Measurements from ENCODE around the gene SPG11. TPM values are rescaled to one million over a fixed set of nuclear protein-coding genes. Genes with fewer than 3 reads are reported as not detected.
A peak's percentile ranks its signal among the peaks of the same experiment; 100 is the strongest.

The SPG11 gene
- total and polyA plus RNA-seq, 2 of the 13 experiments (the other 11 are each of a cell fraction or from before 2014, with no cell fraction given): 31.5 to 40.7 TPM

DNA sequence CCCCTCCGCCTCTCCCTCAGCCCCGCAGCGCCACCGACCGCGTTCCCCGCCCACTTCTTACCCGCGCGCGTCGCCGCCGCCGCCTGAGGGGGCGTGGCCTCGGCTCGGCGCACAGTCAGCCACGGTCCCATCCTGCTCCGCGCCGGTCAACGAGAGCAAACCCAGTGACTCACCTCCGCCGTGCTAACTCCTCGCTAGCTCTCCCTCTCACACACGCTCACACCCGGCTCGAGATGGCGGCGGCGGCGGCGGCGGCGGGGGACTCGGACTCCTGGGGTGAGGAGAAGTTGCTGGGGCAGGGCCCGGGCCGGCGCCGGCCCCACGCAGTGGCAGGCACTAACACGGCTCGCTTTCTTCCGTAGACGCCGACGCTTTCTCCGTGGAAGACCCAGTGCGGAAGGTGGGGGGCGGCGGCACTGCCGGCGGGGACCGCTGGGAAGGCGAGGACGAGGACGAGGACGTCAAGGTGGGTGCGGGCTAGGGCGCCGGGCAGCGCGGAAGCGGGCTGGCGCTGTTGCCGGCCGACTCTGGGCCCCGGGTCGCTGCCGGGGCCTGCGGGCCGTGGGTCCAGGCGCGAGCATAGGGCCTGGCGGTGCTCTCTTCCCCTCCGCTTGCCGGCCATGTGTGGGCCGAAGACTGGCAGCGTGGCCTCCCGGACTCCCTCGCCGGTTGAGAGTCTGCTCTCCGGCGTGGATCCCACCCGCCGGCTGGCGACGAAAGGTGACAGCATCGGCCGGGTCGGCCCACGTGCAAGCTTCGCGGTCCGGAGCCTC lies 126.3 kb downstream of the SPG11 start, which contains the start of gene EIF3J (continued):
- TF ChIP-seq ZBTB2 (CRISPR knock-in tag; IDR thresholded peaks at IDR 0.05; ENCODE audit: low read depth) (peak; percentile 28; the same call in 1 of the 2 replicates), HIVEP1 (CRISPR knock-in tag; IDR thresholded peaks at IDR 0.05) (no peak), GATAD2A (CRISPR knock-in tag; IDR thresholded peaks at IDR 0.05) (no peak; the same call in none of the 2 replicates), GABPA (IDR thresholded peaks at IDR 0.05; ENCODE audit: low read depth, low read length) (no peak), GABPA (CRISPR knock-in tag; IDR thresholded peaks at IDR 0.05; ENCODE audit: low read depth) (no peak), PHF5A (CRISPR knock-in tag; IDR thresholded peaks at IDR 0.05; ENCODE audit: low read depth, unreplicated experiment) (no peak), KMT2B (CRISPR knock-in tag; IDR thresholded peaks at IDR 0.05) (peak; percentile 81), ZNF790 (CRISPR knock-in tag; IDR thresholded peaks at IDR 0.05; ENCODE audit: borderline replicate concordance) (0 out of 2 replicates have a peak, but pooled peaks have one; percentile 37), ZFP36L2 (CRISPR knock-in tag; IDR thresholded peaks at IDR 0.05) (no peak), HDAC1 (CRISPR knock-in tag; IDR thresholded peaks at IDR 0.05) (peak; percentile 38), KDM4B (CRISPR knock-in tag; IDR thresholded peaks at IDR 0.05) (no peak; the same call in 1 of the 2 replicates), MTF1 (CRISPR knock-in tag; IDR thresholded peaks at IDR 0.05) (peak; percentile 44; the same call in 1 of the 2 replicates), FUBP1 (CRISPR knock-in tag; IDR thresholded peaks at IDR 0.05; ENCODE audit: borderline replicate concordance) (no peak), TARDBP (CRISPR knock-in tag; IDR thresholded peaks at IDR 0.05) (no peak), HMGA1 (CRISPR knock-in tag; conservative IDR thresholded peaks at IDR 0.05) (no peak), FOSL1 (CRISPR knock-in tag; IDR thresholded peaks at IDR 0.05; ENCODE audit: borderline replicate concordance) (peak; percentile 58), RBFOX2 (IDR thresholded peaks at IDR 0.05; ENCODE audit: low read depth, low read length) (peak; percentile 95), SIN3B (IDR thresholded peaks at IDR 0.05; ENCODE audit: low read length) (no peak)
- TF ChIP-seq, protein P1, sequence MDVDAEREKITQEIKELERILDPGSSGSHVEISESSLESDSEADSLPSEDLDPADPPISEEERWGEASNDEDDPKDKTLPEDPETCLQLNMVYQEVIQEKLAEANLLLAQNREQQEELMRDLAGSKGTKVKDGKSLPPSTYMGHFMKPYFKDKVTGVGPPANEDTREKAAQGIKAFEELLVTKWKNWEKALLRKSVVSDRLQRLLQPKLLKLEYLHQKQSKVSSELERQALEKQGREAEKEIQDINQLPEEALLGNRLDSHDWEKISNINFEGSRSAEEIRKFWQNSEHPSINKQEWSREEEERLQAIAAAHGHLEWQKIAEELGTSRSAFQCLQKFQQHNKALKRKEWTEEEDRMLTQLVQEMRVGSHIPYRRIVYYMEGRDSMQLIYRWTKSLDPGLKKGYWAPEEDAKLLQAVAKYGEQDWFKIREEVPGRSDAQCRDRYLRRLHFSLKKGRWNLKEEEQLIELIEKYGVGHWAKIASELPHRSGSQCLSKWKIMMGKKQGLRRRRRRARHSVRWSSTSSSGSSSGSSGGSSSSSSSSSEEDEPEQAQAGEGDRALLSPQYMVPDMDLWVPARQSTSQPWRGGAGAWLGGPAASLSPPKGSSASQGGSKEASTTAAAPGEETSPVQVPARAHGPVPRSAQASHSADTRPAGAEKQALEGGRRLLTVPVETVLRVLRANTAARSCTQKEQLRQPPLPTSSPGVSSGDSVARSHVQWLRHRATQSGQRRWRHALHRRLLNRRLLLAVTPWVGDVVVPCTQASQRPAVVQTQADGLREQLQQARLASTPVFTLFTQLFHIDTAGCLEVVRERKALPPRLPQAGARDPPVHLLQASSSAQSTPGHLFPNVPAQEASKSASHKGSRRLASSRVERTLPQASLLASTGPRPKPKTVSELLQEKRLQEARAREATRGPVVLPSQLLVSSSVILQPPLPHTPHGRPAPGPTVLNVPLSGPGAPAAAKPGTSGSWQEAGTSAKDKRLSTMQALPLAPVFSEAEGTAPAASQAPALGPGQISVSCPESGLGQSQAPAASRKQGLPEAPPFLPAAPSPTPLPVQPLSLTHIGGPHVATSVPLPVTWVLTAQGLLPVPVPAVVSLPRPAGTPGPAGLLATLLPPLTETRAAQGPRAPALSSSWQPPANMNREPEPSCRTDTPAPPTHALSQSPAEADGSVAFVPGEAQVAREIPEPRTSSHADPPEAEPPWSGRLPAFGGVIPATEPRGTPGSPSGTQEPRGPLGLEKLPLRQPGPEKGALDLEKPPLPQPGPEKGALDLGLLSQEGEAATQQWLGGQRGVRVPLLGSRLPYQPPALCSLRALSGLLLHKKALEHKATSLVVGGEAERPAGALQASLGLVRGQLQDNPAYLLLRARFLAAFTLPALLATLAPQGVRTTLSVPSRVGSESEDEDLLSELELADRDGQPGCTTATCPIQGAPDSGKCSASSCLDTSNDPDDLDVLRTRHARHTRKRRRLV (CRISPR knock-in tag; IDR thresholded peaks at IDR 0.05): no peak
- TF ChIP-seq, protein P2, sequence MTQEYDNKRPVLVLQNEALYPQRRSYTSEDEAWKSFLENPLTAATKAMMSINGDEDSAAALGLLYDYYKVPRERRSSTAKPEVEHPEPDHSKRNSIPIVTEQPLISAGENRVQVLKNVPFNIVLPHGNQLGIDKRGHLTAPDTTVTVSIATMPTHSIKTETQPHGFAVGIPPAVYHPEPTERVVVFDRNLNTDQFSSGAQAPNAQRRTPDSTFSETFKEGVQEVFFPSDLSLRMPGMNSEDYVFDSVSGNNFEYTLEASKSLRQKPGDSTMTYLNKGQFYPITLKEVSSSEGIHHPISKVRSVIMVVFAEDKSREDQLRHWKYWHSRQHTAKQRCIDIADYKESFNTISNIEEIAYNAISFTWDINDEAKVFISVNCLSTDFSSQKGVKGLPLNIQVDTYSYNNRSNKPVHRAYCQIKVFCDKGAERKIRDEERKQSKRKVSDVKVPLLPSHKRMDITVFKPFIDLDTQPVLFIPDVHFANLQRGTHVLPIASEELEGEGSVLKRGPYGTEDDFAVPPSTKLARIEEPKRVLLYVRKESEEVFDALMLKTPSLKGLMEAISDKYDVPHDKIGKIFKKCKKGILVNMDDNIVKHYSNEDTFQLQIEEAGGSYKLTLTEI (CRISPR knock-in tag; conservative IDR thresholded peaks at IDR 0.05): no peak
